ENCODE results near the gene ELMOD1. TPM values are rescaled to one million over a fixed set of nuclear protein-coding genes. Genes with fewer than 3 reads are reported as not detected.
A peak's percentile ranks its signal among the peaks of the same experiment; 100 is the strongest.
"Not testable (repeated sequence)": the region's sequence is repeated elsewhere in the genome, so short reads cannot be mapped to it uniquely, and the experiment has no call there.

The ELMOD1 gene
- total RNA-seq: 95.5 TPM

GRCh38 chr11:107590460-107591377 lies at the start of gene ELMOD1:
Gene ELMOD1 (plus strand): TSS chr11:107591147. CDS start chr11:107618190, 27,043 bp downstream.
- DNase-seq: peak; percentile 65

DNA sequence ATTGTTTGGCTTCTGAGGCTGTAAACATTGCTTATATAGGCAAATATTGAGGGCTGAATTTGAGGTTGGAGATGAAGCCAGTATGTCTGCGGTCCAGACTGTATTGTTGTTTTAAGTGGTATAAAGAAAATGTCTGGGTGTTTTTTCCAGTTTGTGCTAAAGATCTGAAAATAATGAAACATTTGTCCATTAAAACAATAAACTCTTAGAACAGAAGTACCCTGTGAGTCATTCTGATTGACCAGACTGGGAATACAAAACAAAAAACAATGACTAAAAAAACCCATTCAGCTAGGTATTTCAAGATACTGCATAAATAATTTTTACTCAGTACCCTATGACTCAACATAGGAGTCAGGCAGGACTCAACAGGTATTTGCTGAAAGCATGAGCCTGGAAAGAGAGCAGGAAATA lies 45.8 kb upstream of the ELMOD1 start:
- no peak for DNase-seq

DNA sequence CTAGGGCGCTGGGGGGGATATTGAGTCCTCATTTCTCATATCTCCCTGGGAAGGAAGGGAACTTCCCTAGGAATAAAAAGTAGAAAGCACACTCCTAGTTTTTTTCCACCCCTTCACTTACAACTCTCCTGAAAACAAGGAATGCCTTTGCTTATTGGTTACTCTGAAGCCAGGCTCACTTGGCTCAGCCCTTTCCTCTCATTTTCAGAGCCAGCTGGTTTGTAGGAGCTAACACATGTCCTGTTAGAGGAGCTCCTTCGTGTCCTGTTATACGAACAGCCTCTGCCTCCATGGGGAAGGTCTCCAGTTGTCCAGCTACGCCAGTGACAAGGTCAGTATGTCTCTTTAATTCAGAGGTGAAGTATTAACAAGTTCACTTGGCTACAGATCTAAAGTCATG lies 43.0 kb upstream of the ELMOD1 start:
- no peak for DNase-seq

GRCh38 chr11:107549253-107549953 lies 41.5 kb upstream of the ELMOD1 start:
- DNase-seq: peak; percentile 6

DNA sequence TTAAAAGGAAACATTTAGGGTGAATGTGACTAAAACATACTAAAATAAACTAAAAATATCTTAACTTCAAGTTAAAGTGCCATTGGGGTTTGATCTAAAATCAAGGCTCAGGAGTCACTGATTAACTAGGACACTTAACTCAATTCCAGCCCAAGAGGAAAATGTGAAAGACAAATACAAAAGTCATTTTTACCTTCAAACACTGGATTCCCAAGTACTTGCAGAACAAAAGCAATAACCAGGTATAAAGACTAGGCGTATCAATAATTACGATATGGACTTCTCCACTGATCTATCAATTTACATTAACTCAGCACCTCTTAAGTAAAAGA lies 41.0 kb upstream of the ELMOD1 start:
- no peak for DNase-seq

- DNase-seq: no peak
Measured at GRCh38 chr11:107550304-107550703, 40.6 kb upstream of the ELMOD1 start.

DNA sequence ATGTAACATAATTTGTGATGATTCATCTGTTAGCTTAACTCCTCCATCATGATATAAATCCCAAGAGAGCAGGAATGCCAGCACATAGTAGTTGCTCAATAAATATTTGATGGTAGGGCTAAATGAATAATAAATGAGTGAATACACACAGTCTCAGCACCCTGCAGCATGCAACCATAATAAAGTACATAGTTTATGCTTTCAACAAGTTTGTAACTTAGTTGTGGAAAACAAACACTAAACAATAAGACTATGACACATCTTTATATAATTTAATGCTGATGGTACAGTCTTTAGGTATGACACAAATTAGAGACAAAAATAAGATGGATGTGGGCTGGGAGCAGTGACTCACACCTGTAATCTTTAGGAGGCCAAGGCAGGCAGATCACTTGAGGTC lies 29.3 kb upstream of the ELMOD1 start:
- no peak for DNase-seq

GRCh38 chr11:107562647-107563208 lies 28.2 kb upstream of the ELMOD1 start:
- no peak for DNase-seq

- no peak for DNase-seq
Measured at GRCh38 chr11:107563702-107564101, 27.2 kb upstream of the ELMOD1 start.

GRCh38 chr11:107564877-107565218 lies 26.1 kb upstream of the ELMOD1 start:
- no peak for DNase-seq

DNA sequence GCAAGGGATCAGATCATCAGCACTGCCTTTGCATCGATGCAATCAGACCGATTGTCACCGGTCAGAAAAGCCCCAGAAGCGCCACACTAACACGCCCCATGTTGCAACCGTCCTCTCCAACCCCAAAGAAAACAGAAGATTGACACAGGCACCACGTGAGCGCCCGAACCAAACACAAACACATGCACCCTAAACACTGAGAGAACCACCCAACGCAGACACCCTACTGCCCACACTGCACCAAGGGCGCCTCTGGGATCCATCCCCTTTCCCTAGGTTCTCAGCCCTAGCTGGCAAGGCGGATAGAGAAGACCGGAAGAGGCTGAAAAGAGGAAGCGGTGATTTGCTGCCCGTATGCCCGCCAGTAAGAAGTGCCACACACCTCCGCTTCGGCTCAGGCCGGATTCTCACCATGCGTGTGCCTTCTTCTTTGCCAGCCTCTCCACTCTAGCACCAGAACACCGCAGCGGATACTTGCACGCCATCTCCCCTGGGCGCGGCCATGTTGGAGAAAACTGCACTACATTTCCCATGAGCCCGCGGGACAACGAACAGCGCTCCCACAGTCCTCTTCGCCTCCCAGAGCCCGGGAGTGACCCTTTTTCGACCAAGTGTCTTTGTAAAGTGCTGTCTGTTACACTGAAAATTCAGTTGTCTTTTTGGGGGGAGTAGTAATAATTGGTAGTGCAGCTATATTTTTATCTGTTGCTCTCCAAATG lies 25.6 kb upstream of the ELMOD1 start, which contains the start of gene ALKBH8:
Gene ALKBH8 (minus strand): TSS at position 517 of the 719 bp plus-strand sequence. CDS start 4,842 bp downstream, outside the sequence.
- peak; percentile 82 for DNase-seq

DNA sequence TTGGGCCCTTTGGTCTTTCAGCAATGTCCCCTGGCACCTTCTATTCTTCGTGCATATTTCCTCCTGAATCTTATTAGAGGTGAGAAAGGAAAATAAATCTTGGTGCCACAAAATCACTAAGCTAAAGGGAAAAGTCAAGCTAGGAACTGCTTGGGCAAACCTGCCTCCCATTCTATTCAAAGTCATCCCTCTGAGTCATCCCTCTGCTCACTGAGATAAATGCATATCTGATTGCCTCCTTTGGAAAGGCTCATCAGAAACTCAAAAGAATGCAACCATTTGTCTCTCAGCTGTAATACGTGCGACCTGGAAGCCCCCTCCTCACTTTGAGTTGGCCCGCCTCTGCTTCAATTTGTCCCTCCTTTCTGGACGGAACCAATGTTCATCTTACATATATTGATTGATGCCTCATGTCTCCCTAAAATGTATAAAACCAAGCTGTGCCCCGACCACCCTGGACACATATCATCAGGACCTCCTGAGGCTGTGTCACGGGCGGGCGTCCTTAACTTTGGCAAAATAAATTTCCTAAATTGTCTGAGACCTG lies 24.9 kb upstream of the ELMOD1 start:
- DNase-seq: not testable (repeated sequence)

GRCh38 chr11:107566569-107566968 lies 24.4 kb upstream of the ELMOD1 start:
- DNase-seq: no peak

DNA sequence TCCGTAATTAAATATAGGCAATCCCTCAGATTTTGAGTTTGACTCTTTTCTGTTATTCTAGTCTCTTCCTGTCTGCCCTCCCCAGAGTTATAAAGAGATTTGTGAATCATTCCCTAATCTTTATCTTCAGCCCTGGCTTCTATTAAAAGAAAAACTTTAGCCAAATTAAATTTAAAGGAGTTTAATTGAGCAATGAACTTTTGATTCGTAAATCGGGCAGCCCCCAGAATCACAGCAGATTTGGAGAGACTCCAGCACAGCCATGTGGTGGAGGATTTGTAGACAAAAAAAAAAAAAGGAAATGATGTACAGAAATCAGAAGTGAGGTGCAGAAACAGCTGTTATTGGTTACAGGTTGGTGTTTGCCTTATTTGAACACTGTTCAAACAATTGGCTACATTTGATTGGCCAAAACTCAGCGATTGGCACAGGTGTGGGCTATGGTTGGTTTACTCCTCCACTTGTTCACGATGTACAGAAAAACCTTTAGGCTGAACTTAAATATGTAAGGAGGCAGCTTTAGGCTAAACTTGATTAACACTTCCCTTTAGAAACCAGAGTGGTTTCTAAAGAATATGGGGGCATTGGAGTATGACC lies 23.1 kb upstream of the ELMOD1 start:
- DNase-seq: no peak

GRCh38 chr11:107570015-107570414 lies 20.9 kb upstream of the ELMOD1 start:
- no peak for DNase-seq

DNA sequence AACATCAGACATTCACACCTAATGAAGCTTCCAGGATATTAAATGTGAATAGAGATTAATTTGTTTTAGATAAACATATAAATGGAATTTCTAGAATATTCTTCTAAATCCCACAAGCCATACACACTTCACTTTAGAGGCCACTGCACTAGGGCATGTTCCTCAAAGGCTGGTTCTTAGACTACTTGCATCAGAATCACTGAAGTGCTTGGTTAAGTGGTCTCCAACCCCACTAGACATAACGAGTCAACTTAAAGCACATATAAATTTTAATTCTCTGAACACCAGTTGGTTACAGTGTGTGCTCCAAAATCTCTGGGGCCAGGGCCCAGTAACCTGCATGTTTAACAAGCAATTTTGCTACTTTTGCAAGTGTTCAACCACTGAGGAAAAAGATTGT lies 17.5 kb upstream of the ELMOD1 start:
- no peak for DNase-seq

DNA sequence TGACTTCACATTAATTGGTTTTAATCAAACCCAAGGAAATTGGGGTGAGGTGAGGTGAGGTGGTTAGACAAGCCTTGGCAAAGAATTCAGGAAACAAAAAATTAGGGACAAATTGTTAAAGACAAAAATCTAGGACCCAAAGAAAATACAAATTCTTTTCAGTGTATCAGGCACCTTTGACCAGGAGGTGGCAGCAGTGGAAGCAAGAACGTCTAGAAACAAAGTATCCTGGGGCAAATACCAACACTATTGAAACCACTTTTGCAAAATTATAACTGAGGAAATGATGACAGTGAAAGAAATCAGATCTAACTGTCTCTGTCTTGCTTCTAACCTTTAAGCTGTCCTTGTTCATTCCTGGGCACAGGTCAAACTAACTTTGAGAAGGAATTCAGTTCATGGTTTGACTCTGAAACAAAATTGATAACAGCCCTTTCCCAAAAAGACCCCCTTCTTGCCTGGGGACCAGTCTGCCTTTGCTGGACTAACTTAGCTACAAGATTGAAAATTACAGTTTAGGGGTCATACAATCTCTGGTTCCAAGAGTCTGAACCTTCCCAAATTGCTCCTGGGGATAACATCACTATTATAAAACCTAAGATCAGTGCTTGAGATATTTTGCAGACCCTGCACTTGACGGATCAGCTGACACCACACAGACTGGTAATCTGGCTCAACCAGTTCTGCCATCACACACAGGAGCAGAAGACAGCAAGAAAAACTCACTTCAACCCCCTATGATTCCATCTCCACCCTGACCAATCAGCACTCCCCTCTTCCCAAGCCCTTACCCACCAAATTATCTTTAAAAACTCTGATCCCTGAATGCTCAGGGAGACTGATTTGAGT lies 14.2 kb upstream of the ELMOD1 start:
- DNase-seq: not testable (repeated sequence)

DNA sequence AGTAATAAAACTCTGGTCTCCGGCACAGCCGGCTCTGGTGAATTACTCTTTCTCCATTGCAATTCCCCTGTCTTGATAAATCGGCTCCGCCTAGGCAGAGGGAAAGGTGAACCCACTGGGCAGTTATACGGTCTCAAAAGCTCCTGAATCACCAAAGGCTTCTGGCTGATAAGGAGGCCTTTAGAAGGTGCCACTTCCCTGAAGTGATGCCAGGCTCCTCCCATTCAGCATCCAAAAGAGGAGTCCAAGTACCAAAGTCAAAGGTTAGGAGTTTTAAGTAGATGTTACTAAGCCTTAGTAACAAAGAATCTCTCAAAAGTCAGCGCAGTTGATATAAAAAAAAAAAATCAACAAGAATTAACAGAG lies 13.6 kb upstream of the ELMOD1 start:
- DNase-seq: no peak

DNA sequence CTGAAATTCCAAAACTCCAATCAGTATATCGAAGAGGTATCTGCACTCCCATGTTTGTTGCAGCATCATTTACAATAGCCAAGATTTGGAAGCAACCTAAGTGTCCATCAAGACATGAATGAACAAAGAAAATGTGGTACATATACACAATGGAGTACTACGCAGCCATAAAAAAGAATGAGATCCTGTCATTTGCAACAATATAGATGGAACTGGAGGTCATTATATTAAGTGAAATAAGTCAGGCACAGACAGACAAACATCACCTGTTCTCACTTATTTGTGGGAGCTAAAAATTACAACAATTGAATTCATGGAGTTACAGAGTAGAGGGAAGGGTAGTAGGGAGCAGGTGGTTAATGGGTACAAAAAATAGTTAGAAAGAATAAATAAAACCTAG lies 11.8 kb upstream of the ELMOD1 start:
- DNase-seq: not testable (repeated sequence)

- DNase-seq: no peak
Measured at GRCh38 chr11:107581147-107581546, 9.8 kb upstream of the ELMOD1 start.

DNA sequence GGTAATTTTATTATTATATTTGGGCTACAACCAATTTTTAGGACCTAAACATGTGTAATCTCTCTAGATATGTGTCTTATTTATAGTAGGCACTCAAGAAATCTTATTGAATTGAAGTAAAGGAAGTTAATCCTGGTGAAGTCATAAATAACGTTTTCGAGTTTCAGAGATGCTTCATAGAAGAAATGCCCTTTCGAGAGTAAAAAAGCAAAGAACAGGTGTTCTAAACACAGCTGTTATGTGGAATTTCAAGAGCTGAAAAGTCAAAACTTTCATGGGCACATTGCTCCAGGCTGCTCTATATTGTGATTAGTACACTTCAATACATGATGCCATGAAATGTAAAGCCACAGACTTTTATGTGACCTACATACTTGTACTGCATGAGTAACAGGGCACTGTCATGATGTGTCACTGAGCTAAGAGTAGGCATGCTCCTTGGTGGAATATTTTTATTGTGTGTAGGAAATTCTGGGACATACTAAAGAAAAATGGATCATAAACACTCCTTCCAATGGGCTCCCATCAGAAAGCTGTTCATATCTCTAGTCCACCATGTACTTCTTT lies 7.2 kb upstream of the ELMOD1 start:
- DNase-seq: no peak
